ENCODE data around the gene ARL2BP. TPM values are rescaled to one million over a fixed set of nuclear protein-coding genes. Genes with fewer than 3 reads are reported as not detected.

The ARL2BP gene
- total and polyA plus RNA-seq, 10 of the 15 experiments (the other 5 are each of a cell fraction or from before 2014, with no cell fraction given) = 12.5 to 56.6 (median 29.7) TPM

DNA sequence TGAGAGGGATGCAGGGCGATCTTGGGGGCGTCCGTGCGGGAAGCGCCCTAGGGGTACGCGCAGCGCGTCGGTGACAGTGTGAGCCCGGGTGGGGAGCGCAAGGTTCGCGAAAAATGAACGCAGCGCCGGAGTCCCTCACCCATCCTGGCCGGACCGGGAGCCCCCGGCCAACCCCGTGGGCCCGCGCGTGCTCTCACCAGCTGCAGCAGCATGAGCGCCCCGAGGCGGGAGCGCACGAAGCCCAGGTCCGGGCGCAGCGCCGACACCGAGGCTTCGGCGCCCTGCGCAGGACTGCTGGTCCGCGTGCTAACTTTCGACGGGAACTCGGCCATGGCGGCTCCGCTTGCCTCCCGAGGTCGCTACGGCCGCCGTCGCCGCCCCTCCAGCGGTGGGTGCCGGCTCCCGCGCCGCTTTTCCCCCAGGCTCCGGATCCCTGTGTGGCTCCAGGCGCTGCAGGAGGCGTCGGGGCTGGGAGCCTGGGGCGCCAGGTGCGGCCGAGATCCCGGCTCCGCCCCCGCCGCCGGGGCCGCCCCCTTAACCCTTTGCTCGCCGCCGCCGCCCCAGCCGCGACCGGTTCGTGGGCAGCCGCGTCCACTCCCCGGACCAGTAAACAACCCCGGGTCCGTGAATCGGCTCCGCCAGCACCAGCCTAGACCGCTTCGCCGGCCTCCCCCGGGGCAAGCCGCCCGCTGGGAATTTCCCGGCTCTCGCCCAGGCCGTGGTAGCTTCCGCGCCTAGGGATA, 39.3 kb downstream of the ARL2BP start, which contains the start of gene PLLP:
Gene PLLP, minus strand, starts transcription at position 464 of the 743 bp plus-strand sequence. Its CDS starts 132 bp downstream, at position 332.
- no peak within 1 kb of the TSS; the same call in 1 of the 2 replicates for H3K9ac ChIP-seq (ENCODE audit: control insufficient read depth, insufficient read depth, low read length)
- H3K36me3 ChIP-seq (ENCODE audit: control insufficient read depth in 2 of 2, insufficient read depth in 2 of 2, low read length in 1 of 2) = no peaks in the 10 kb centered on the region
- H3K27ac ChIP-seq (ENCODE audit: control insufficient read depth, insufficient read depth) = no peak within 1 kb of the TSS
- FAIRE-seq (no peak), ATAC-seq (peak; percentile 79), DNase-seq (ENCODE audit: low read depth, low spot score) (no peak)
- POLR2A ChIA-PET = no interaction called here
- RAD21 ChIA-PET (ENCODE audit: unreplicated experiment) = no interaction called here
- H3K27me3 ChIP-seq (replicated peaks in 1 of 2; ENCODE audit: control insufficient read depth in 2 of 2, insufficient read depth in 2 of 2, low read length in 1 of 2) = peaks cover 2 to 8% of the 10 kb centered on the region in 2 experiments; a peak in 2 of 4 replicates
- intact Hi-C loops (cut with micrococcal nuclease; ENCODE audit: unreplicated experiment) (loop anchor here (2.0 kb wide), 1 partner anchor 40 kb away; the partner anchor contains the start of gene ARL2BP), in situ Hi-C loops (cut with MboI) (no loop called here)
- no TSS peak for BruUV-seq (replicated peaks)
- peaks cover 9% of the 10 kb centered on the region for H3K4me1 ChIP-seq (ENCODE audit: control insufficient read depth, insufficient read depth, low read length)
- no peaks in the 10 kb centered on the region for H3K9me3 ChIP-seq (replicated peaks; ENCODE audit: control insufficient read depth, insufficient read depth, low read length)
- peak within 1 kb of the TSS; percentile 53 for H2AFZ ChIP-seq (ENCODE audit: control insufficient read depth, low read depth, low read length)
- H4K20me1 ChIP-seq (ENCODE audit: control insufficient read depth, insufficient read depth) = no peaks in the 10 kb centered on the region
- H3K79me2 ChIP-seq (ENCODE audit: control insufficient read depth, insufficient read depth, low read length) = no peaks in the 10 kb centered on the region
- H3K4me3 ChIP-seq = peak within 1 kb of the TSS; percentile 82
- SMC1A ChIA-PET (ENCODE audit: uncharacterized antibody, unreplicated experiment) = interaction anchor here (0.6 kb wide), 1 partner anchor 107 kb away, joined by 3 read pairs; no protein-coding TSS in a partner anchor
- peak within 1 kb of the TSS; percentile 80 for H3K4me2 ChIP-seq (ENCODE audit: control insufficient read depth, insufficient read depth)
- CTCF ChIA-PET = interaction anchor here (1.2 kb wide), 1 partner anchor 193 kb away, joined by 3 read pairs; no protein-coding TSS in a partner anchor
- WGBS (ENCODE audit: insufficient coverage, insufficient replicate concordance, low lambda C conversion rate, missing lambda C conversion rate) = 21% methylated on average over 87 of the region's 95 CpGs
- TF ChIP-seq SMC3 (IDR thresholded peaks at IDR 0.05; ENCODE audit: borderline replicate concordance, low read length) (no peak), TARDBP (IDR thresholded peaks at IDR 0.05; ENCODE audit: borderline replicate concordance) (no peak), NKRF (conservative IDR thresholded peaks at IDR 0.05) (peak; percentile 56; the same call in 1 of the 2 replicates), BCL3 (IDR thresholded peaks at IDR 0.05; ENCODE audit: borderline replicate concordance, insufficient read depth, low read depth, low read length, poor library complexity, severe bottlenecking) (no peak), BACH1 (IDR thresholded peaks at IDR 0.05; ENCODE audit: borderline replicate concordance) (peak; percentile 69; the same call in 1 of the 2 replicates), EGR1 (IDR thresholded peaks at IDR 0.05; ENCODE audit: borderline replicate concordance in 1 of 2, low read depth in 2 of 2, low read length in 2 of 2) (peak in 1 of 2 experiments; percentile 75; a peak in 1 of 3 replicates), ZNF592 (IDR thresholded peaks at IDR 0.05) (no peak), GATAD2B (conservative IDR thresholded peaks at IDR 0.05; ENCODE audit: low read depth) (peak; percentile 76; the same call in 1 of the 2 replicates), SMAD1 (IDR thresholded peaks at IDR 0.05; ENCODE audit: low read depth, partially characterized antibody) (no peak)
- TF ChIP-seq, protein P1, sequence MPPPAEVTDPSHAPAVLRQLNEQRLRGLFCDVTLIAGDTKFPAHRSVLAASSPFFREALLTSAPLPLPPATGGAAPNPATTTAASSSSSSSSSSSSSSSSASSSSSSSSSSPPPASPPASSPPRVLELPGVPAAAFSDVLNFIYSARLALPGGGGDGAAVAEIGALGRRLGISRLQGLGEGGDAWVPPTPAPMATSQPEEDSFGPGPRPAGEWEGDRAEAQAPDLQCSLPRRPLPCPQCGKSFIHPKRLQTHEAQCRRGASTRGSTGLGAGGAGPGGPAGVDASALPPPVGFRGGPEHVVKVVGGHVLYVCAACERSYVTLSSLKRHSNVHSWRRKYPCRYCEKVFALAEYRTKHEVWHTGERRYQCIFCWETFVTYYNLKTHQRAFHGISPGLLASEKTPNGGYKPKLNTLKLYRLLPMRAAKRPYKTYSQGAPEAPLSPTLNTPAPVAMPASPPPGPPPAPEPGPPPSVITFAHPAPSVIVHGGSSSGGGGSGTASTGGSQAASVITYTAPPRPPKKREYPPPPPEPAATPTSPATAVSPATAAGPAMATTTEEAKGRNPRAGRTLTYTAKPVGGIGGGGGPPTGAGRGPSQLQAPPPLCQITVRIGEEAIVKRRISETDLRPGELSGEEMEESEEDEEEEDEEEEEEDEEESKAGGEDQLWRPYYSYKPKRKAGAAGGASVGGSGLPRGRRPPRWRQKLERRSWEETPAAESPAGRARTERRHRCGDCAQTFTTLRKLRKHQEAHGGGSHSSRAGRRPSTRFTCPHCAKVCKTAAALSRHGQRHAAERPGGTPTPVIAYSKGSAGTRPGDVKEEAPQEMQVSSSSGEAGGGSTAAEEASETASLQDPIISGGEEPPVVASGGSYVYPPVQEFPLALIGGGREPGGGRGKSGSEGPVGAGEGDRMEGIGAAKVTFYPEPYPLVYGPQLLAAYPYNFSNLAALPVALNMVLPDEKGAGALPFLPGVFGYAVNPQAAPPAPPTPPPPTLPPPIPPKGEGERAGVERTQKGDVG (CRISPR knock-in tag; IDR thresholded peaks at IDR 0.05) = no peak
